Head of caudate nucleus (tissue), 42 donors: ENCODE measurements around the gene KRT37.
"Not testable (repeated sequence)": the region's sequence is repeated elsewhere in the genome, so short reads cannot be mapped to it uniquely, and the experiment has no call there.

Experiments
- DNase-seq, 42 donors: peaks; one replicate each; pipeline versions ENCODE4 v3.0.0 to v3.0.0-alpha.2; 2020 to 2021; ENCODE audit warnings: mixed read lengths in 7 of 42
- intact Hi-C: fragments of 100-400 bp; cut with DNase I; formaldehyde crosslinking; loops from one replicate; pipeline ENCODE4 v1.15.0; 2022

Gene KRT37

DNA sequence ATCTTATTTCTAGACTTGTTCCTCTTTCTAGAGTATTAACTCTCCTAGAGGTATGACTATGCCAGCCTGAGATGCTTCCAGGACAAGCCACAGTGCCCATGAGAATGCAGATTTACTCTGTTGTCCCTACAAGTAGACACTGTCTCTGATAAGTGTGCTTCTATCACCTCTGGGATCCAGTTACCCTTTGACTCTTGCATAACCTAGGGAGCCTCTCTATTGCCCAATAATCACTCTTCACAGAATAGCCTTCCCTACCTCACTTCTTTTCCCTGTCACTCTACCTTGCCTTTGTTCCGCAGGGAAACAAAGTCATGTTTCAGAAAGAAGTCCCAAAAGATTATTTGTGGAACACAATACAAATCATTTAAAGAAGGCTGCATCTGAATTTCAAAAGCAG, 40.7 kb downstream of the KRT37 start:
- DNase-seq, result no peak
- intact Hi-C loops, result no loop called here

DNA sequence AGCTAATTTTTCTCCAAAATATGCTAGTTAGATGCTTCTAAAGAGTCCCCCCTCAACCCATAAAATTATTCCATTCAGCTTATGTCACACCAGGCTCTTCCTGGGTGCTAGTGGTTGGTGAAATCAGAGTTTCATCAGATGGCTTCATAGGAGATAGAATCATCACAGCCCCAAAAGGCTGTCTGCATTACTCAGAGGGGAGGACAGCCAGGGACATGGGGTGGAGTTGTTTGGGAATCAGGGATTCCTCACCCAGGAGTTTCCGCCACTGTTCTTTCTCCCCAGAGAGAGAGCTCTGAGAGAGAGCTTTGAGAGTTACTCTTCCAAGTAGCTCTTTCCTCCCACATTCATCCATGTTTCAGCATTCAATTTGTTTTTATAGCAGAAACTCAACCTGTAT, 42.0 kb downstream of the KRT37 start:
- no peak for DNase-seq
- intact Hi-C loops, result no loop called here

DNA sequence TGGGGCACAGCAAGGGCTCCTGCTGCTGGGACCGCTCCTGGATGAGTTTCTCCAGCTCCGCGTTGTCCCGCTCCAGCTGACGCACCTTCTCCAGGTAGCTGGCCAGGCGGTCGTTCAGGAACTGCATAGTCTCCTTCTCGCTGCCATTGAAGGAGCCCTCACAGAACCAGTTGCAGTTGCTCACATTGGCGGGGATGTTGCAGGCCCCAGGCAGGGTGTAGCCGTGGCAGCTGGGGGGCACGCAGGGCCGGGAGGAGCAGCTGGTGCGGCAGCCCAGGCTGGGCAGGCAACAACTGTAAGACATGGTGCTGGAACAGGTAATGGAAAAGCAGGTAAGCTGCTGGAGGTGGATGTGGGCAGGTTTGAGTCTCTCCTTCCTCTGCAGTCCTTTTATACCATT, 42.4 kb downstream of the KRT37 start, which contains the start of gene KRT34:
Gene KRT34, minus strand, starts transcription at position 364 of the 400 bp plus-strand sequence. Its CDS starts 60 bp downstream, at position 304.
- intact Hi-C loops, DNase-seq: not testable (repeated sequence)

DNA sequence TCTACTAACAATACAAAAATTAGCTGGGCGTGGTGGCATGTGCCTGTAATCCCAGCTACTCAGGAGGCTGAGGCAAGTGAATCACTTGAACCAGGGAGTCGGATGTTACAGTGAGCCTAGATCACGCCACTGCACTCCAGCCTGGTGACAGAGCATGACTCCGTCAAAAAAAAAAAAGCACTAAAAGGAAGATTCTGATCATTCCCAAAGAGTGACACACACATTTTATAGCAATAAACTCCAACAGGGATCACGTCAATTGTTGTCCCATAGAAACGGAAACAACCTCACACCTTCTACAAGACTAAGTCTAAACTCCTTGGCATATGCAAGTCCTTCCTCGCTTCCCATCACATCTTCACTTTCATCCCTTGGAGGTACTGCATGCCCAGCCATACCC, 44.3 kb downstream of the KRT37 start:
- DNase-seq, intact Hi-C loops: not testable (repeated sequence)

DNA sequence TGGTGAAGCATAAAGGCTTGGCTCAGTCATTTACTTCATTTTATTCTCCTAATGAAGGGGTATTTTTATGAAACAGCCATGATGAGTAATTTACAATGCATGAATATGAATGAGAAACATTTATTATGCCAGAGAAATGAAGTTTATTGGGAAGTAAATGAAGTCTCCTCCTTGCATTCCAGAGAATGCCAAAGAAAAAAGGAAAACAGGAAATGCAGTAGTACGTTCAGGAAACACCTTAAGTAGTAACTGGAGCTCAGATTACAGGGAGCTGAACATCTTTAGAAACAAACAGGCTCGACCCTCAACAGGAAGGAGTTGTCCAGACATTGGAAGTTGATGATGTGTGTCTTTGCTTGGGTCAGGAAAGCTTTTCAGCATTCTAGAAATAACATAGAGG, 46.8 kb downstream of the KRT37 start:
- intact Hi-C loops, result no loop called here

More for the DNA sequence above, 46.8 kb downstream of the KRT37 start:
- no peak for DNase-seq
